Measurements from ENCODE around the gene HP.

HP gene

GRCh38 chr16:72092832-72093447 is 38.6 kb downstream of the HP start:
- DNase-seq = no peak

- peak; percentile 97 to 100 for DNase-seq
Observed at GRCh38 chr16:72093448-72094265, 39.4 kb downstream of the HP start, which contains the start of the genes DHX38 and TXNL4B. Gene DHX38, plus strand, starts transcription at chr16:72093847. Its CDS starts 2,311 bp downstream, at chr16:72096158. Gene TXNL4B, minus strand, starts transcription at chr16:72093620. Its CDS starts 2,871 bp downstream, at chr16:72090749.

DNA sequence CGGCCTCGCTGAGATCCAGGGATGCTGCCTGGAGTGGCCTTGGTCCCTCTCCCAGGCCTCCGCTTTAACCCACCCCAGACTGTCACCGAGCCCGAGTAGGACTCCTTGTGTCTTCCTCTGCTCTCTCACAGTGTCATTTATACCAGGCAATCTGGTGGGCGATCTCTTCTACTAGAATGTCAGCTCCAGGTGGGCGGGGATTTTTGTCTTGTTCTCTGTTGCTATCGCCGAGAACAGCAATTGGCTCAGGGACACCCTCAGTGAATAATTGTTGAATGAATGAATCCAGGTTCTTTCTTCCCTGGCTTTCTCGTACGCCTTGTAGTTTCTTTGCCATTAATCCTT is 39.9 kb downstream of the HP start:
- DNase-seq = no peak

- DNase-seq = no peak
Observed at GRCh38 chr16:72098936-72099335, 44.6 kb downstream of the HP start.

- DNase-seq = no peak
Observed at GRCh38 chr16:72099377-72099818, 45.1 kb downstream of the HP start.

DNA sequence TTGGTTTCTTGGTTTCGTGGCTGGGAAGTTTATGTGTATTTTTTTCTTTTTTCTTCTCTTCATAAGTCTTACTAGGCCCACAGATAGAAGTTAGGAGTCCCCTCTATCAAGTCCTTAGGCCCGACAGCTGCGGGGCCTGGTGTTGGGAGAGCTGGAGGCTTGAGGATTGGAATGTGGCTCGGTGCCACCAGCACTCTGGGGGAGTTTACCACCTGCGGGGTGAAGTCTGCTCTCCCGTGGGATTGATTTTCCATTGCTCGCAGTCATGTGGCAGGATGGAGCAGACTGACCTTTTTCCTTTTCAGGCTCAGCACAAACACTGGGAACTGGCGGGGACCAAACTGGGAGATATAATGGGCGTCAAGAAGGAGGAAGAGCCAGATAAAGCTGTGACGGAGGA is 46.9 kb downstream of the HP start:
- DNase-seq = no peak

DNA sequence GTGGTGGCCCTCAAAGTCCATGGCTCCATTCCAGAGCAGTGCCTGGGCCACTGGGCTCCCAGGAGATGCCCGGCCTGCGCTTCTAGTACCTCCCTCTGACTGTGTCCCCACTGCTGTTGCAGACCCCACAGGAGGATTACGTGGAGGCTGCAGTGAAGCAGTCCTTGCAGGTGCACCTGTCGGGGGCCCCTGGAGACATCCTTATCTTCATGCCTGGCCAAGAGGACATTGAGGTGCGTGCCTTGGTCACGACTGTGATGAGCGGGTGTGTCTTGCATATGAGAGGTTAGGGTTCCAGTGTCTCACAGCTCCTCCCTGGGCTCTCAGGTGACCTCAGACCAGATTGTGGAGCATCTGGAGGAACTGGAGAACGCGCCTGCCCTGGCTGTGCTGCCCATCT is 50.6 kb downstream of the HP start:
- DNase-seq = no peak

DNA sequence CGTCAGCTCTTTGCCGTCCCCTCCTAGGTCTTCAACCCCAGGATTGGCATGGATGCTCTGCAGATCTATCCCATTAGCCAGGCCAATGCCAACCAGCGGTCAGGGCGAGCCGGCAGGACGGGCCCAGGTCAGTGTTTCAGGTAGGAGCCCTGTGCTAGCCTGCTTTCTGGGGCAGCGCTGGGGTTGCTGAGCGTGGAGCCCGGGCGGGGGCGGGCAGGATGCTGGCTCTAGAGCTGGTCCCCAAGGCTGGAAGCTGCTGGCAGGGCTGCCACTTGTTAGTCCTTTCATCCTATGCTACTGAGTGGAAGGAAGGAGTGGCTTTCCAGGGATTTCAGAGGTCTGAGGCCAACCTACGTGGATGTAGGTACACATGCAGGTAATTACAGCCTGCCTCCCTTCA is 51.7 kb downstream of the HP start:
- DNase-seq = no peak

DNA sequence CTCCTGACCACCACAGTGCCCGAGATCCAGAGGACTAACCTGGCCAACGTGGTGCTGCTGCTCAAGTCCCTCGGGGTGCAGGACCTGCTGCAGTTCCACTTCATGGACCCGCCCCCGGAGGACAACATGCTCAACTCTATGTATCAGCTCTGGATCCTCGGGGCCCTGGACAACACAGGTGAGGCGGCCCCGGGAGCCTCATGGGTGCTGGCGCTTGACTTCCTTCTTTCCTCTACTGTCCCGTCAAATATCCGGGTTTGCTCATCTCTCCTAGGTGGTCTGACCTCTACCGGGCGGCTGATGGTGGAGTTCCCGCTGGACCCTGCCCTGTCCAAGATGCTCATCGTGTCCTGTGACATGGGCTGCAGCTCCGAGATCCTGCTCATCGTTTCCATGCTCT is 53.1 kb downstream of the HP start:
- DNase-seq = no peak

GRCh38 chr16:72108353-72109102 is 54.2 kb downstream of the HP start:
- no peak for DNase-seq

DNA sequence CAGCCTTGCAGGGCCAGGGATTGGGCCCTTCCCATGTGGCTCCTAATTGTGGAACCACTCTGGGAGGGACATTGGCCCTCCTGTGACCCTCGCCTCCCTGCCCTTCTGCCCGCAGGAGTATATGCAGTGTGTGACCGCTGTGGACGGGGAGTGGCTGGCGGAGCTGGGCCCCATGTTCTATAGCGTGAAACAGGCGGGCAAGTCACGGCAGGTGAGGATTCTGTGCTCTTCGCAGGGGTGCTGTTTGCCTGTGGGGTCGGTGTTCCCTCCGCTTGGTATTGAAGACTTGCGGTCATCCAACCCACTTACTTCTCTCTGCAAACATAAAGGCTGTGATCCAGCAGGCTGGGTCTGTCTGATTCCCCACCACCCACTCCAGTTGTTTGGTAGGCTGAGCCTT is 55.0 kb downstream of the HP start:
- DNase-seq = no peak

DNA sequence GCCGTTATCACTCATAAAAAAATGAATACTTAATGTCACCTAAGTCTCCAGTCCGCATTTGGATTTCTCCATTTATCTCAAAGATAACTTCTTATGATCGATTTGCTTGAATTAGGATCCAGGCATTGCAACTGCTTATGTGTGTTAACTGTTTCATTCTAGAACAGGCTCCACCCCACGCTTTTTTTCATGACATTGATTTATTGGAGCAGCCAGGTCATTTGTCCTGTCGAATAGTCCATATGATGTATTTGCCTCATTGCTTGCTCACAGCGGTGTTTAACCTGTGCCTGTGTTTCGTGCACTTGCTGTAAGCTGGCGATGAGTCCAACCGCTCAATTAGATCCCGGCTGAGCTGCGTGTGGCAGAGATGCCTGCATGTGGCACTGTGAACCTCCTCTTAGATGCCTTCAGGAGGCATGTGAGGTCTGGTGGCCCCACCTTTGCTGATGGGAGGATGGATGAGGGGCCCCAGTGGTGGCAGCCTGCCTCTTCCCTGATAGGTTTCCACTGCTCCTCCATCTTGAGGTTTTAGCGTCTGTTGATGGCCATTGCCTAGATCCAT is 55.7 kb downstream of the HP start:
- no peak for DNase-seq

Measured in cerebellar nuclear complex (tissue), 1 donor.